Endodermal cell (in vitro differentiated cells): ENCODE results near the gene PTEN. TPM values are rescaled to one million over a fixed set of nuclear protein-coding genes. Genes with fewer than 3 reads are reported as not detected.

ENCODE experiments used
- DNase-seq: peaks from one replicate; pipeline ENCODE4 v3.0.0-alpha.2; 2017
- H3K27ac ChIP-seq: 2 replicates; pipeline ENCODE4 v1.5.1; 2013; ENCODE audit warnings: mild to moderate bottlenecking, low read depth, low read length, moderate library complexity
- H3K27me3 ChIP-seq: 2 replicates; pipeline ENCODE4 v1.6.1; 2013; ENCODE audit warnings: mild to moderate bottlenecking, low read length, moderate library complexity; ENCODE audit not compliant: insufficient read depth, control insufficient read depth, poor library complexity, severe bottlenecking
- H3K36me3 ChIP-seq: 2 replicates; pipeline ENCODE4 v1.7.0; 2013; ENCODE audit warnings: mild to moderate bottlenecking, low read length, moderate library complexity; ENCODE audit not compliant: control insufficient read depth, insufficient read depth
- H3K4me1 ChIP-seq: one replicate; pipeline ENCODE4 v1.7.0; 2013; ENCODE audit warnings: low read length; ENCODE audit not compliant: control insufficient read depth, insufficient read depth
- H3K4me3 ChIP-seq: 2 replicates; pipeline ENCODE4 v1.5.1; 2013; ENCODE audit warnings: mild to moderate bottlenecking, low read length, moderate library complexity
- H3K9ac ChIP-seq: 2 replicates; pipeline ENCODE4 v1.6.1; 2013; ENCODE audit warnings: mild to moderate bottlenecking, low read length, moderate library complexity; ENCODE audit not compliant: poor library complexity, severe bottlenecking; ENCODE audit errors: extremely low read depth
- H3K9me3 ChIP-seq: 2 replicates; pipeline ENCODE4 v1.6.1; 2013; ENCODE audit warnings: mild to moderate bottlenecking, low read length, moderate library complexity; ENCODE audit not compliant: control insufficient read depth
- H3K27ac Mint-ChIP-seq: 2 replicates; pipeline ENCODE4 v1.8.0; 2020; ENCODE audit warnings: mixed read lengths
- H3K27me3 Mint-ChIP-seq: 2 replicates; pipeline ENCODE4 v1.8.0; 2021; ENCODE audit warnings: mild to moderate bottlenecking, mixed read lengths; ENCODE audit not compliant: insufficient read depth
- H3K36me3 Mint-ChIP-seq: 2 replicates; pipeline ENCODE4 v1.8.0; 2020; ENCODE audit warnings: low read depth, mixed read lengths
- H3K4me1 Mint-ChIP-seq: 2 replicates; pipeline ENCODE4 v1.8.0; 2020; ENCODE audit warnings: mixed read lengths
- H3K4me3 Mint-ChIP-seq: 2 replicates; pipeline ENCODE4 v1.8.0; 2020; ENCODE audit warnings: mild to moderate bottlenecking, moderate library complexity, mixed read lengths
- H3K9me3 Mint-ChIP-seq: 2 replicates; pipeline ENCODE4 v1.8.0; 2020; ENCODE audit warnings: mild to moderate bottlenecking, mixed read lengths
- CTCF ChIP-seq: fragments of 200-600 bp; sonication (generic); conservative IDR thresholded peaks from 2 replicates; pipeline ENCODE4 v1.5.0; 2021; ENCODE audit warnings: antibody characterized with exemption, mild to moderate bottlenecking
- WGBS, 2 experiments: methylation state at CpG; one replicate each; pipeline versions ENCODE4 v1.1.5 to v1.1.7; 2013; ENCODE audit warnings: missing lambda C conversion rate in 2 of 2, mixed read lengths in 1 of 2; ENCODE audit not compliant: insufficient coverage in 1 of 2, insufficient read length in 1 of 2; 5-methylcytosine and 5-hydroxymethylcytosine counted together
- total RNA-seq, 2 donors: library from RNA; stranded (reverse); fragmentation: NEBNext Ultra II Directional in 1 of 2; extraction: Animal tissue kit (Norgen Biotek cat#: 25700) in 1 of 2; gene quantifications; 2 replicates in 1 of 2; 3 replicates in 1 of 2; pipeline ENCODE4 v1.2.1, GENCODE V29; 2021

Gene PTEN
- total RNA-seq, 2 donors from 2014 or later = 41.7 to 45.0 TPM

- H3K4me3 ChIP-seq = no peak overlapping the region
- peaks cover 22% of the 10 kb centered on the region for H3K4me1 Mint-ChIP-seq
- no peaks in the 10 kb centered on the region for H3K27me3 Mint-ChIP-seq
- no peak for DNase-seq
- H3K9me3 ChIP-seq = no peaks in the 10 kb centered on the region
- no peak overlapping the region for H3K27ac ChIP-seq
- no peak overlapping the region for H3K9ac ChIP-seq
- H3K9me3 Mint-ChIP-seq = no peaks in the 10 kb centered on the region
- H3K4me3 Mint-ChIP-seq = no peak overlapping the region
- no peak for TF ChIP-seq CTCF
- no peaks in the 10 kb centered on the region for H3K4me1 ChIP-seq
- no peaks in the 10 kb centered on the region for H3K27me3 ChIP-seq
- peaks cover 11% of the 10 kb centered on the region for H3K36me3 ChIP-seq
- H3K36me3 Mint-ChIP-seq = peaks cover 14% of the 10 kb centered on the region
- H3K27ac Mint-ChIP-seq = no peak overlapping the region
- WGBS, 2 experiments = 89 to 96% methylated on average over 1 to 5 of the region's 6 CpGs
Observed at GRCh38 chr10:87940210-87940609, 76.8 kb downstream of the PTEN start.

- Mint-ChIP-seq H3K9me3 (no peaks in the 10 kb centered on the region), H3K27me3 (no peaks in the 10 kb centered on the region), H3K4me1 (peaks cover 19% of the 10 kb centered on the region), H3K4me3 (no peak overlapping the region), H3K27ac (no peak overlapping the region), H3K36me3 (peaks cover 10% of the 10 kb centered on the region)
- Histone ChIP-seq H3K27me3 (no peaks in the 10 kb centered on the region), H3K36me3 (peaks cover 17% of the 10 kb centered on the region), H3K9me3 (no peaks in the 10 kb centered on the region), H3K4me1 (no peaks in the 10 kb centered on the region), H3K27ac (no peak overlapping the region), H3K9ac (no peak overlapping the region), H3K4me3 (no peak overlapping the region)
- TF ChIP-seq CTCF = no peak
- no peak for DNase-seq
- 86 to 100% methylated on average over 1 of the region's 1 CpG for WGBS, 2 experiments
Observed at GRCh38 chr10:87942884-87943527, 79.6 kb downstream of the PTEN start.

GRCh38 chr10:87945984-87946383, 82.6 kb downstream of the PTEN start:
- Histone ChIP-seq H3K4me1 (no peaks in the 10 kb centered on the region), H3K9me3 (no peaks in the 10 kb centered on the region), H3K4me3 (no peak overlapping the region), H3K9ac (no peak overlapping the region), H3K36me3 (peaks cover 13% of the 10 kb centered on the region), H3K27me3 (no peaks in the 10 kb centered on the region), H3K27ac (no peak overlapping the region)
- Mint-ChIP-seq H3K27me3 (no peaks in the 10 kb centered on the region), H3K27ac (no peak overlapping the region), H3K4me3 (no peak overlapping the region), H3K4me1 (peaks cover 19% of the 10 kb centered on the region), H3K9me3 (no peaks in the 10 kb centered on the region), H3K36me3 (peaks cover 8% of the 10 kb centered on the region)
- DNase-seq = no peak
- 91 to 98% methylated on average over 4 to 5 of the region's 6 CpGs for WGBS, 2 experiments
- no peak for TF ChIP-seq CTCF
